K562 (cell line): ENCODE measurements around the gene PYROXD2. TPM values are rescaled to one million over a fixed set of nuclear protein-coding genes. Genes with fewer than 3 reads are reported as not detected.

Source experiments
- ATAC-seq: fragments of 200-7000 bp; cut with Tn5 transposase; 3 replicates; pipeline ENCODE4 v1.9.1; 2020; ENCODE audit warnings: moderate library complexity
- BruUV-seq: library from RNA; stranded (reverse); fragments of 400-500 nt; replicated peaks from 2 replicates; lab custom pipeline; 2021; lab: Mats Ljungman, UMichigan
- CTCF ChIA-PET: fragments of 300-600 bp; formaldehyde crosslinking; extraction: SDS; loops from one replicate; lab custom pipeline; 2021; ENCODE audit warnings: low intra/inter-chr PET ratio; lab: Yijun Ruan, JAX
- POLR2A ChIA-PET: fragments of 300-600, 350-650 bp; sonication (Branson Sonifier 250); formaldehyde crosslinking; extraction: SDS; loops from one replicate; lab custom pipeline; 2021; ENCODE audit warnings: antibody characterized with exemption, inconsistent platforms; lab: Yijun Ruan, JAX
- DNase-seq, 4 experiments: peaks; one replicate each; pipeline versions ENCODE4 v3.0.0 to v3.0.0-alpha.2; 2011 to 2018; ENCODE audit warnings: low spot score in 3 of 4, mixed read lengths in 3 of 4; ENCODE audit errors: extremely low read depth in 1 of 4
- FAIRE-seq: peaks from 2 replicates; lab custom pipeline; 2011; peaks lifted over from hg19 to GRCh38; lab: Jason Lieb, UNC
- H2AFZ ChIP-seq: 2 replicates; pipeline ENCODE4 v1.6.0; 2011; ENCODE audit warnings: low read depth, low read length, control low read depth, inconsistent platforms
- H3K27ac ChIP-seq: fragments of 200-600 bp; 3 replicates; pipeline ENCODE4 v1.8.0; 2011; ENCODE audit warnings: low read depth, mild to moderate bottlenecking, control low read depth, inconsistent platforms, low read length, moderate library complexity, mixed read lengths; ENCODE audit errors: extremely low read depth
- H3K27me3 ChIP-seq, 2 experiments: fragments of 300-600 bp in 1 of 2; 2 replicates in 1 of 2; 3 replicates in 1 of 2; pipeline versions ENCODE4 v1.6.0 to v1.8.0; 2011; ENCODE audit warnings: inconsistent platforms in 2 of 2, low read length in 2 of 2, mild to moderate bottlenecking in 1 of 2, mixed read lengths in 1 of 2, moderate library complexity in 1 of 2; ENCODE audit not compliant: control insufficient read depth in 2 of 2, insufficient read depth in 2 of 2
- H3K36me3 ChIP-seq: fragments of 300-600 bp; 3 replicates; pipeline ENCODE4 v1.8.0; 2011; ENCODE audit warnings: mild to moderate bottlenecking, low read length, inconsistent platforms; ENCODE audit not compliant: control insufficient read depth, insufficient read depth
- H3K4me1 ChIP-seq, 2 experiments: fragments of 200-600 bp in 1 of 2; replicated peaks in 1 of 2; 2 replicates in 1 of 2; 3 replicates in 1 of 2; pipeline versions ENCODE4 v1.5.1 to v1.8.0; 2011; ENCODE audit warnings: inconsistent platforms in 2 of 2, low read length in 2 of 2, mild to moderate bottlenecking in 1 of 2, mixed read lengths in 1 of 2, moderate library complexity in 1 of 2; ENCODE audit not compliant: control insufficient read depth in 2 of 2, insufficient read depth in 2 of 2
- H3K4me2 ChIP-seq: 2 replicates; pipeline ENCODE4 v1.6.1; 2011; ENCODE audit warnings: low read length, control low read depth, inconsistent platforms, mixed read lengths; ENCODE audit not compliant: insufficient read depth
- H3K4me3 ChIP-seq: fragments of 200-600 bp; sonication (generic), shearing (Covaris generic); 2 replicates; pipeline ENCODE4 v1.5.1; 2016; ENCODE audit warnings: control low read depth, inconsistent platforms
- H3K79me2 ChIP-seq: fragments of 200-600 bp; 3 replicates; pipeline ENCODE4 v1.8.0; 2011; ENCODE audit warnings: low read length, inconsistent platforms; ENCODE audit not compliant: control insufficient read depth, insufficient read depth
- H3K9ac ChIP-seq, 2 experiments: 2 replicates each; pipeline versions ENCODE4 v1.6.0 to v1.6.1; 2011; ENCODE audit warnings: low read depth in 2 of 2, low read length in 2 of 2, control low read depth in 1 of 2, inconsistent platforms in 1 of 2, mild to moderate bottlenecking in 1 of 2, mixed read lengths in 1 of 2; ENCODE audit not compliant: insufficient read depth in 1 of 2
- H3K9me1 ChIP-seq: one replicate; pipeline ENCODE4 v1.6.0; 2011; ENCODE audit warnings: inconsistent platforms, mild to moderate bottlenecking, low read length, moderate library complexity; ENCODE audit not compliant: control insufficient read depth, insufficient read depth
- H3K9me3 ChIP-seq: replicated peaks from 2 replicates; pipeline ENCODE4 v1.5.1; 2011; ENCODE audit warnings: low read depth, low read length, inconsistent platforms; ENCODE audit not compliant: control insufficient read depth, insufficient read depth
- H4K20me1 ChIP-seq: replicated peaks from 2 replicates; pipeline ENCODE4 v1.6.1; 2011; ENCODE audit warnings: low read length, inconsistent platforms, mixed read lengths; ENCODE audit not compliant: control insufficient read depth, insufficient read depth
- DACH1 ChIP-seq: fragments of 450-650 bp; IDR thresholded peaks from 2 replicates; pipeline ENCODE4 v1.6.1; 2018; ENCODE audit not compliant: partially characterized antibody
- E2F1 ChIP-seq: sonication (generic); formaldehyde crosslinking; IDR thresholded peaks from 2 replicates; pipeline ENCODE4 v1.8.1; 2023; ENCODE audit warnings: mild to moderate bottlenecking, missing genetic modification reagents, moderate library complexity
- HCFC1 ChIP-seq: IDR thresholded peaks from 2 replicates; pipeline ENCODE4 v1.6.1; 2012; ENCODE audit warnings: low read depth, low read length, improper control_type of control experiment
- HLTF ChIP-seq: fragments of 450-650 bp; IDR thresholded peaks from 2 replicates; pipeline ENCODE4 v1.6.1; 2016
- MNT ChIP-seq, 2 experiments: fragments of 450-650 bp; conservative IDR thresholded peaks; 2 replicates each; pipeline ENCODE4 v1.6.1; 2017; ENCODE audit warnings: mild to moderate bottlenecking in 2 of 2, moderate library complexity in 2 of 2
- ZNF79 ChIP-seq: fragments of 250-450 bp; sonication (Bioruptor Pico); IDR thresholded peaks from 2 replicates; pipeline ENCODE4 v1.4.0; 2020; ENCODE audit warnings: low read depth, mild to moderate bottlenecking, moderate library complexity
- WGBS: fragments of 100-300 bp; shearing (Covaris generic); methylation state at CpG from one replicate; pipeline ENCODE4 v1.1.6; 2016; ENCODE audit warnings: low coverage, mixed read lengths; ENCODE audit not compliant: insufficient coverage; ENCODE audit errors: missing lambda C conversion rate; 5-methylcytosine and 5-hydroxymethylcytosine counted together
- in situ Hi-C: fragments of 300-500 bp; cut with MboI; formaldehyde crosslinking; loops from 4 replicates; pipeline ENCODE4 v1.15.0; 2018; ENCODE audit warnings: inconsistent platforms, mixed read lengths
- intact Hi-C: fragments of 100-400 bp; cut with micrococcal nuclease; formaldehyde crosslinking; loops from 2 replicates; pipeline ENCODE4 v1.14.2; 2022
- polyA plus RNA-seq, 8 experiments: library from polyadenylated mRNA; depleted of rRNA in 4 of 8; stranded (reverse) in 5 of 8; unstranded in 3 of 8; fragments of >200 nt; fragmentation: Nextera tagmentation in 2 of 8; fragmentation: Illumina TruSeq in 1 of 8; extraction: Ambion mirVana in 2 of 8; extraction: Trizol in 1 of 8; gene quantifications; 2 replicates each; pipeline versions ENCODE4 v1.2.1 to v1.2.3, GENCODE V29; 2011 to 2014; ENCODE audit warnings: inconsistent platforms in 1 of 8, missing spikeins in 1 of 8
- total RNA-seq, 7 experiments: library from RNA; depleted of rRNA in 6 of 7; stranded (reverse); fragments of >200 nt in 6 of 7; fragmentation: Illumina TruSeq in 2 of 7; extraction: Trizol in 2 of 7; gene quantifications; 2 replicates each; pipeline versions ENCODE4 v1.2.1 to v1.2.3, GENCODE V29; 2011 to 2021; ENCODE audit warnings: low replicate concordance in 1 of 7
- TF ChIP-seq, protein P1 (sequence below): sonication (generic); formaldehyde crosslinking; IDR thresholded peaks from 2 replicates; pipeline ENCODE4 v1.8.1; 2023; ENCODE audit warnings: mild to moderate bottlenecking, missing genetic modification reagents

PYROXD2 gene
- total and polyA plus RNA-seq, 9 of the 15 experiments (the other 6 are each of a cell fraction or from before 2014, with no cell fraction given), result 0.14 to 1.4 (median 0.58) TPM

DNA sequence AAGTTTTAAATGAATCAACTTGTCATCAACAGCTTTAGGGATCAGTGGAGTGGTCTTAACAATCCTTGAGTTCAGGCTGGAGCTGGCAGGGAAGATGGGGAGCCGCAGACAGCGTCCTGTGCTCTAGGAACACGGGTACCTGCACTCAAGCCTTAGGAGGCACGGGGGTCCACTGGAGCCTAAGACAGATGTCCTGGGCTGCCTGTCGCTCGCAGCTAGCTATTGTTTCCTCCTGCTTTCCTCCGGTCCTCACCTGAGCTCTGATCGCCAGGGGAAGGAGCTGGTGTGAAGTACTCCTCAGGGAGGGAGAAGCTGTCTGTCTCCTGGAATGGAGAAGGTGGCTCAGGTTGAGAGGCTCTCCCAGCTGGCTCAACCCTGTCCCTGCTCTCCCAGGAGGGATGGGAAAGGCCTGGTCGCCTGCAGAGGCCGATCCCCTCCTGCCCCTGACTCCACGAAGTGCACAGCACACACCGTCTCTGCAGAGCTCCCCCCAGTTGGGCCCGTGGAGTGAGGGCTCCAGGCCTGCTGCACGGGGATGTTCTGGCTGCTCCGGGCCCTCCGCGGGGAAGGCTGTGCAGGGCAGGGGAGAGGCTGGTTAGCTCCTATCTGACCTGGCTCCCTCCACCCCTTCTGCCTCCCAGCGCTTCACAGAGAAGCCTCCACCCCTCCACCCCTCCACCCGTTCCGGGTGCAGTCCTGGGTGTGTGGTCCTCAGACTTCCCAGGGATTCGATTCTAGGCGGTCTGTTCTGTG is 14.5 kb upstream of the PYROXD2 start (continued):
- TF ChIP-seq HCFC1 (no peak), E2F1 (CRISPR knock-in tag) (no peak), HLTF (no peak), MNT (conservative IDR thresholded peaks at IDR 0.05) (no peak)

DNA sequence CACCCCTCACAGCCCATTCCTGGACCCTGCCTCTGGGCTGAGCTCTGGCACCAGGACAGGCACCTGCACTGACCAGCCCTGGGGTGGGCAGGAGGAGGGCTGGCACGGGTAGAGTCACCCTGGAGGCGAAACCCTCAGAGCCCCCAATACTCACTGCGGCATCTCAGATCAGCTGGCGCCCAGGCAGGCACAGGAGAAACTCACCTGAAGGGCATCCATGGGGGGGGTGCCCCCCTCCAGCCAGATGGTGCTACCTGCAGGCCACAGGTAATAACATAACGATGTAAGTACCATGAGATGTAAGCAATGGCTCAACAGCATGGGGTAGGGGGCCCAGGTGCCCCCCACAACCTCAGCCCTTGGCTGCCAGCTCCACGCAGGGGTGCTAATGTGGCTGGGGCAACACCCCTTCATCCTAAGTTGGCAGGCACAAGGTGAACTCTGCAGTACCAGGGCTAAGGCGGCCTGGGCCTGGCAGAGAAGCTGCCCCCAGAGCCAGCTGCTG is 12.1 kb upstream of the PYROXD2 start:
- in situ Hi-C loops (loop anchor here (10.0 kb wide), 1 partner anchor 238 kb away; no protein-coding TSS in a partner anchor), intact Hi-C loops (loop anchor here (5.0 kb wide), 1 partner anchor 235 kb away; no protein-coding TSS in a partner anchor)
- DNase-seq, result no peak
- Histone ChIP-seq H3K4me1 (peaks cover 0 to 9% of the 10 kb centered on the region in 2 experiments; a peak in 1 of 5 replicates), H3K27me3 (no peaks in the 10 kb centered on the region), H3K27ac (no peak overlapping the region), H3K4me3 (no peak overlapping the region), H3K9me3 (no peaks in the 10 kb centered on the region), H3K36me3 (peaks cover 53% of the 10 kb centered on the region; the same call in 2 of the 3 replicates), H3K9ac (no peak overlapping the region), H3K9me1 (no peaks in the 10 kb centered on the region), H3K4me2 (no peak overlapping the region), H4K20me1 (no peaks in the 10 kb centered on the region), H2AFZ (no peak overlapping the region), H3K79me2 (no peaks in the 10 kb centered on the region)
- CTCF ChIA-PET, result no interaction called here
- 93% methylated on average over 5 of the region's 7 CpGs for WGBS
- TF ChIP-seq, protein P1, sequence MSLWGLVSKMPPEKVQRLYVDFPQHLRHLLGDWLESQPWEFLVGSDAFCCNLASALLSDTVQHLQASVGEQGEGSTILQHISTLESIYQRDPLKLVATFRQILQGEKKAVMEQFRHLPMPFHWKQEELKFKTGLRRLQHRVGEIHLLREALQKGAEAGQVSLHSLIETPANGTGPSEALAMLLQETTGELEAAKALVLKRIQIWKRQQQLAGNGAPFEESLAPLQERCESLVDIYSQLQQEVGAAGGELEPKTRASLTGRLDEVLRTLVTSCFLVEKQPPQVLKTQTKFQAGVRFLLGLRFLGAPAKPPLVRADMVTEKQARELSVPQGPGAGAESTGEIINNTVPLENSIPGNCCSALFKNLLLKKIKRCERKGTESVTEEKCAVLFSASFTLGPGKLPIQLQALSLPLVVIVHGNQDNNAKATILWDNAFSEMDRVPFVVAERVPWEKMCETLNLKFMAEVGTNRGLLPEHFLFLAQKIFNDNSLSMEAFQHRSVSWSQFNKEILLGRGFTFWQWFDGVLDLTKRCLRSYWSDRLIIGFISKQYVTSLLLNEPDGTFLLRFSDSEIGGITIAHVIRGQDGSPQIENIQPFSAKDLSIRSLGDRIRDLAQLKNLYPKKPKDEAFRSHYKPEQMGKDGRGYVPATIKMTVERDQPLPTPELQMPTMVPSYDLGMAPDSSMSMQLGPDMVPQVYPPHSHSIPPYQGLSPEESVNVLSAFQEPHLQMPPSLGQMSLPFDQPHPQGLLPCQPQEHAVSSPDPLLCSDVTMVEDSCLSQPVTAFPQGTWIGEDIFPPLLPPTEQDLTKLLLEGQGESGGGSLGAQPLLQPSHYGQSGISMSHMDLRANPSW (CRISPR knock-in tag), result no peak
- TF ChIP-seq ZNF79 (no peak), DACH1 (no peak)
- POLR2A ChIA-PET, result interaction anchor here (0.6 to 1.0 kb wide), 3 partner anchors 9 to 32 kb away, joined by 3 read pairs; no protein-coding TSS in a partner anchor
- ATAC-seq, result no peak
- FAIRE-seq, result no peak
- no TSS peak for BruUV-seq
